Activated T-helper 1 cell treated with Interleukin-2 at 50 U/mL for 16 hours (primary cell): Measurements from ENCODE around the gene CD300LG.

ENCODE experiments used
- DNase-seq: peaks from one replicate; pipeline ENCODE4 v3.0.0-alpha.2; 2020; ENCODE audit warnings: low read depth

The CD300LG gene

DNA sequence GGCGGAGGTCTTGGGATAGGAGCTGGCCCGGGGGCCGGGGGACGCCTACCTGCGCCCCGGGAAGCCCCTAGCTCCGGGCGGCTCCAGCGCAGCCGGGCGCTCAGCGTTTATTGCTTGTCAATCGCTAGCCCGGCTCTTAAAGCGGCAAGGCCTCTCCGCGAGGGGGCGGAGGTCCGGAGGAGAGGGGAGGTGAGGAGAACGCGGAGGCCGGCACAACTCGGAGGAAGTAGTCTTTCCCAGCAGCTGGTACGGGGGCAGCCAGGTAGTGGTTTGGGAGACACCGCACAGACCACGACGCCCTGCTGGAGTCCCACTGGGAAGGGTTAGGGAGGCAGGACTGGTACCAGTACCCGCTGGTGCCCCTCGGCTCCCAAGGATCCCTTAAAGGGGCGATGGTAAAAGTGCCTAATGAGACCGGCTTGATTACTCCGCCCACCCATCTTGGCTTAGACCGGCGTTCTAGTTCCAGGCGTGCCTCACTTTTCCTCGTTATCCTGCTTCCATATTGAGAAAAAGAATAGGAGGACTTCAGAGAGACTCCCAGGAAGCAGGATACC lies 60.5 kb downstream of the CD300LG start, which contains the start of gene MPP2:
MPP2 (minus strand) TSS at position 112 of the 557 bp plus-strand sequence. CDS start 3,076 bp downstream, outside the sequence.
- DNase-seq: peak; percentile 36

DNA sequence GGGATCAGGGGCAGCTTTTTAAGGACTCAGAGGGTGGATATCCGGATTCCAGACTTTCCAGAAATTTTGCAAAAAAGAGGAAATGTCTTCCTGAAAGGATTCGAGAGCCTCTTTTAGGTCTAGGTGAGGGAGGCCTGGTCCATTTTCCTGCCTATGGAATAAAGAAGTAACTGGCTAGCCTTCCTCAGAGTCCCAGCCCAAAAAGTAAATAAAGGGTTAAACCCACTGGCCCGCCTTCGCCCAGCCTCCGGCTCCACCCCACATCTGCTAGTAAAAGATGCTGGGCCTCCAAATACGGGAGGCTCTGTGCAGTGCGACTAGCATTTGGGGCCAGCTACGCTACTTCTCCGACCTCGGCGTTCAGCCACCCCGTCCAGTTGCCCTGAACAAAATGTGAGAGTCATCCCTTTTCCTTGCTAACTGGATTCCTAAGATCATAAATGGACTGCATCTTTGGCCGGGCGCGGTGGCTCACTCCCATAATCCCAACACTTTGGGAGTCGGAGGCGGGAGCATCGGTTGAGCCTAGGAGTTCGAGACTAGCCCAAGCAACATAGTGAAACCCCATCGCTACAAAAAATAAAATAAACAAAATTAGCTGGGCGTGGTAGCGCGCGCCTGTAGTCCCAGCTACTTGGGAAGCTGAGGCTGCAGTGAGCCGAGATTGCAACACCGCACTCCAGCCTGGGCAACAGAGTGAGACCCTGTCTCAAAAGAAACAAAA lies 61.2 kb downstream of the CD300LG start:
- DNase-seq: peak; percentile 12

- no peak for DNase-seq
Observed at GRCh38 chr17:43909537-43910231, 62.7 kb downstream of the CD300LG start.

DNA sequence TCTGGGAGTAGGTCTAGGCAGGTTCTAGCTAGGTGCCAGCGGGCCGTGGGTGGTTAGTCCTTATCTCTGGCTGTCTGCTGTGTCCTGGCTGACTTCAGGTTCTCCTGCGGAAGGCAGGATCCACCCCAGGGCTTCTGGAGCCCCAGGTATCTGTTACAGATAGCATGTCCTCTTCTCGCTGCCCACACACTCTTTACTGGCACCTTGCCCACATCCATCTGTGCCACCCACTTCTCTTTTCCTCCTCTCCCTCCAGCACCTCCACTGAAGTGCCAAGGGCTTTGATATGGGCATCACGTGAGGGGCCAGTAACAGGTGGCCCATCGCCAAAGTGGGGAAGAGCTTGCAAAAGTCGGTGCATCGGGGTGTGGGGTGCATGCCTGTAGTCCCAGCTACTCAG lies 64.9 kb downstream of the CD300LG start:
- DNase-seq: no peak

DNA sequence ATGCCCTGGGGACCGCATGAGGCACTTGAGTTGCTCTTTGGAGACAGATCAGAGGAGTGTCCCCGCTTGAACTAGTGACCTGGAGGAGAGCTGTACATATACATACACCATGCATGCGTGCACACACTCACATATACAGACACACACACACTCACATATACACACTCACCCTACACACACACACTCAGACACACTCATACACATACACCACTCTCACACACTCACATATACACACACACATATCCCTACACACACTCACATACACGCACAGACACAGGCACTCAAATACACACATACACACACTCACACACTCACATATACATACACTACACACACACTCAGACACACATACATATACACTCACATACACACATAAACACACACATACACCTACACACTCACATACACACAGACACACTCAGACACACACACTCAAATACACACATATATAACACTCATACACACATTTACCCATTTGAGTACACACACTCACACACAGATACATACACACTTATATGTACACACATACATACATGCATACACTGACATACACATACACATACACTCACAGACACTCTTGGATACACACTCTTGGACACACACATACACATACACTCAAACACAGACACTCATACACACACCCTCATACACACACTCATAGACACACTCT lies 65.8 kb downstream of the CD300LG start:
- no peak for DNase-seq
